HG03460 (cell line): ENCODE measurements around the gene TCFL5.

Source experiments
- ATAC-seq: cut with Tn5 transposase; IDR thresholded peaks from one replicate; pipeline ENCODE4 v1.9.1; 2021; ENCODE audit not compliant: unreplicated experiment

TCFL5 gene

DNA sequence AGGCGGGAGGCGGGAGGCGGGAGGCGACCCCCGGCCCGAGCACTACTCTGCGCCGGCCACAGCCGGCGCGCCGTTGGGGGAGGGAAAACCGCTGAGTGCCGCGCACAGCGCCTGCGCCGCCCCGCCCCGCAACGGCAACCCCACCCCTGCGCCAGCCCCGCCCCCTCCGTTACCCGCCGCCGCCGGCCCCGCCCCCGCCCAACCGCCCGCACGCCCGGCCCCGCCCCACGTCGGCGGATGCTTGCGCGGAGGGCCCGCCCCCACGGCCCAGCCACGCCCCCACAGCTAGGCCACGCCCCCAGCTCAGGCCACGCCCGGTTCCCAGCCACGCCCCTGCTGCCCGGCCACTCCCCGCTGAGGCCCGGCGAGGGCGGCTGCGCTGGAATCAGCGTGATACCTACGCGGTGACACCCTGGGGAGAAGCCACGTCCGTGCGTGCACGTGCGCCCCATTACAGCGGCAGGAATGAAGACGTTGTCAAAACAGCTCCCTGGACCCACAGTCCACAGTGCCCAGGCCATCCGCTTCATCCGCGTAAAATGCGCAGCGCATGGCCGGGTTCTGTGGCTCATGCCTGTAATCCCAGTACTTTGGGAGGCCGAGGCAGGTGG is at the start of gene TCFL5:
Gene TCFL5 (minus strand): TSS at position 97 of the 611 bp plus-strand sequence. CDS start 152 bp downstream, outside the sequence.
- ATAC-seq, result peak; percentile 62

DNA sequence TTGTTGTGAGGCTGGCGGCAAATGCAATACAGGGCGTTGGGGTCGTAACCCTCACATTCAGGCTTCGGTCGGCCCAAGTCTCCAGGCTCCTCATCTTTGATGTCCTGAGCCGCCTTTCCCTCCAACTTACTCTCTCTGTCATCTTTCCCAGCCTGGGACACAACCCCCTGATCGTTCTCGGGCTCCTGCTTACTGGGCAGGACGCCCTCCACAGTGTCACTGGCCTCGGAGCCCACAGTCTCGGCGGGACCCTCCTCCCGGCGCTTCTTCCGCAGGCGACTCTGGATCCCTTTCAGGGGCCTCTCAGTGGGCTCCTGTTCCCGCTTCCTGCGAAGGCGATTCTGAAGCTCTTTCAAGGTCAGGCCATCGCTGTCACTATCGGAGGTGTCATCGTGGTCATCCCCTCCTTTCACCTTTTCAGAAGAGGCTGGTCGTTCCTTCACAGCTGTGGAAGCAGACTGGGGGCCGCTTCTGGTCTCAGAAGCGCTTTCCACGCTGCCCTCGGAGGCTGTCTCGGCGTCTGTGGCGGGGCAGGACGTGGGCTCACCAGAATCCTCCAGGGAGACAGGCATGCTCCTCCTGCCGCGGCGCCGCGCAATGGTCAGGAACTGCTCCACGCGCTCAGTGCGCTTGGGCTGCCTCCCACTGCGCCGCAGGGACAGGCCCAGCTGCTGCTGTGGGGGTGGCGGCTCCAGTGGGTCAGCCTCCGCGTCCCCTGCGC is 49.3 kb upstream of the TCFL5 start:
- ATAC-seq, result no peak

DNA sequence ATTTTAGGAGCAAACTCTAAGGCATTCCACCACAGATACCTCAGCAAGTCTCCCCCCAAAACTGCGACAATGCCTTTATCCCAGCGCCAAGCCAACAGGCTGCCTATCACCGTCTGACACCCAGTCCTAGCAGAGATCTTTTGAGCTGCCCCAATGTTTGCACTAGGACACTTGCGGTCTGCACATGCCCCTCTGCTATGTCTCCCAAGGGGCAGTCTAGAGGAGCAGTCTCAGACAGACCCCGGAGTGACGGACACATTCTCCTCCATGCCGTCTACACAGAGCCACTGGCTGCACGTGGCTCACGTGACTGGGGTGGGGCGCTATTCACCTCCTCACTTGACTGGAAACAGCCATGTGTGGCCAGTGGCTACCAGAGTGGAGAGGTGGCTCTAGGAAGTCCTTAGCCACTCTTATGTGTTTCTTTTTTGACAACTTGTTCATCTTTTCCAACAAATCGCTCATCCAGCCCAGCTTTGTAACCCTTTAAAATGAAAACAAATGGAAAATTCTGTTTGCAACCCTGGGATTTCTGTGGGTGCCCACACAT is 48.7 kb upstream of the TCFL5 start:
- ATAC-seq, result no peak

DNA sequence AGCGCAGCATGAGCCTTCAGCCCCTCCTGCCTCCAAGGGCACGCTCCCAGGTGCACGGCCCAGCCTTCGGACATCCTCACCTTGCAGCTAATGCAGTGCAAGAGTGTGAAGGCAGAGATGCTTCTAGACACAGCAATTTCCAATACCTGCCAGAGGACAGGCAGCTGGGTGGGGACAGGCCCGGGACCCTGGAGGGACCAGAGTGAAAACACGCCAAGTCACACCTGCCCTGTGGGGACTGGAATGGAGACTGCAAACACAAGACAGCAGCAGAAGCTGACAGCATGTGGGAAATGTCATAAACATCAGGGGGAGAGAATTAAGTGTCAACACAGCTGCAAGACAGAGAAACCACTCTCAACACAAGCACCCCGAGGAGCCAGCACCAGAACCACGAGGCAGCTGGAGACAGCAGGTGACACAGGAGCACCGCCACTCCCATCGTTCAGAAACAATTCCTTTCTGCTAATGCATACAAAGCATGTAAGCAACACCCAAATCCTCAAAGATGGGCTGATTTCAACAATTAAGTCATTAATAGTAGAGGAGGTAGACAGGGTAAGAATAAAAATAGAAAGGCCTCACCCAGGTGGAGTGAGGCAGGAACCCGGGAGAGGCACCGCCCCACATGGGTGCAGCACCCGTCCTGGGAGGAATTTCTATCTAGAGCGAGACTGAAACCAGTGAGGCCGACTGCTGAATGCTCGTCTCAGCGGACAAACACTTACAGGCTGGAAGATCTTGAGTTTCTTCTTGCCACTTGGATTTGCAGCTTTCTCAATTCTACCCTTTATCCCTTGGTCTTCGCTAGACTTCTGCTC is 47.6 kb upstream of the TCFL5 start:
- ATAC-seq, result no peak

DNA sequence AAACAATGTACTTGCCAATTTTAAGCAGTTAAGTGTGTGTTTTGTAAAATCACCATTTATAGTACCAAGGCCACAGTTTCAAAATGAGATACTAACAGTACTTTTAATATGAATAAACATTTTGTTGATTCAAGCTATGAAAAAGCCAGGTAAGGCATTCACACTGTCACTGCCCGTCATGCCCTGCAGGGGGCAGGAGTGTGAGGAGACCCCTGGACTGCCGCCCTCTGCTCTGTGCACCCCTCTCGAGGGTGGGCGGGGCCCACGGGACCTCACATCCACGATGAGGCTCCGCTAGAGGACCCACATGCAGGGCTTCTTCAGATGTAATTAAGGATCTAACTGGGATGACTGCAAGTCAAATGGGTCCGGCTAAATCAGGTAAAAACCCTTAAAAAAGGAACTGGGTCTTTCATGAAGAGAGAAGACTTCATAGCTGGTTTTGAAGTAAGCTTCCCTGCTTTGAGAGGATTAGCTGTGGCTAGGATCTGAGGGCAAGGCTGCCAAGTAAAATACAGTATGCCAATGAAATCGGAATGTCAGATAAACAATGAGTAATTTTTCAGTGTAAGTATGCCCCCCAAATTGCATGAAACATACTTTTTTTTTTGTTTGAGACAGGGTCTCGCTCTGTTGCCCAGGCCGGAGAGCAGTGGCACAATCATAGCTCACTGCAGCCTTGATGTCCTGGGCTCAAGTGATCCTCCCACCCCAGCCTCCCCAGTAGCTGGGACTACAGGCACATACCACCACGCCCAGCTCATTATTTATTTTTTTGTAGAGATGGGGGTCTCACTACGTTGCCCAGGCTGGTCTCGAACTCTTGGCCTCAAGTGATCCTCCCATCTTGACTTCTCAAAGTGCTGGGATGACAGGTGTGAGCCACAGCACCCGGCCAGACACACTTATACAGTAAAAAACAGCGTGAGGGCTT is 46.0 kb upstream of the TCFL5 start:
- no peak for ATAC-seq

DNA sequence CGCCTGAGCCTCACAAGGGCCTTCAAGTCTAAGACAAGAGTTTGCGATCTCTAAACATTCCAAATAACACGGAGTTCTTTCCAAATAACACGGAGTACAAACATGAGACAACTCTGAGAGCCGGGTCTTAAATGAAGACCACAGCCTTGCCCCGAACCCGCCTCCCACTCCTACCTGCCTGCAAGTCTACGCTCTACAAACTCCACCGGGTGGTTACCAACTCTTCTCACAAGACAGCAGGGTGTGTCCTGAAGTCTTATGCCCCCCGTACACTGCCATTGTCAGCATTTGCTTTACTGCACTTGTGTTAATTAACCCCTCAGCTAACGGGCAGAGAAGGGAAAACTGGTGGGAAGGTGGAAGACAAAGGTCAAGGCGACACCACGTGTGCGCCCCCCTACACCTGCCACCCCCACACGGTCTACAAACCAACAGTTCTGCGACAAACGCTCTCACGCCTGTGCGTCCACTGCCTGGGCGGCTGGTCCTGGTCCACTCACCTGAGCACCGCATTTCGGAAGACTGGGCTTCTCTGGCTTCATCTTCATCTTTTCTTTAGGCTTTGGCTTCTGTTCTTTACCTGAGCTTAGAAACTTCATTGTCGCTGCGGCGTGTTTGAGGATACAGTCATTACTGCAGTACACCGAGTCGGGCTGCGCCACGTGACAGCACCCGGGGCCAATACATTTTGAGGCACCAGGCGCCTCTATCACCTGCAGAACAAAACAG is 45.2 kb upstream of the TCFL5 start:
- ATAC-seq, result no peak

DNA sequence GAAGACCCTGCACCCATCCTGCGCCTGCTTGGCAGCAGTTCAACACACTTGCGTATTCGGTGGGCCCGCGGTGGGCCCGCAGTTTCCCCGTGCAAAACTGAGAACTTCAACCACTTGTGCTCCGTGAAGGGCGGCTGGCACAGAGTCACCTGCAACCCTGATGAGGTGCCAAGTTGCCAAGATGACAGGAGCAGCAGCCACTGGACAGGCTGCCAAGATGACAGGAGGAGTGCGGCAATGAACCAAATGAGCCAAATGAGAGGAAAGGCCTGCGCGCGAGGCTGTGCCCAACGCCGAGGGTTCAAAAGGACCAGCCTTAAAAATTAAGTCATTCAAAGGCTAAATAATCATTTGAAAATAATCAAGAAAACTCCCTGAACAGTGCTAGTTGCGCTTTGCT is 44.6 kb upstream of the TCFL5 start:
- no peak for ATAC-seq

DNA sequence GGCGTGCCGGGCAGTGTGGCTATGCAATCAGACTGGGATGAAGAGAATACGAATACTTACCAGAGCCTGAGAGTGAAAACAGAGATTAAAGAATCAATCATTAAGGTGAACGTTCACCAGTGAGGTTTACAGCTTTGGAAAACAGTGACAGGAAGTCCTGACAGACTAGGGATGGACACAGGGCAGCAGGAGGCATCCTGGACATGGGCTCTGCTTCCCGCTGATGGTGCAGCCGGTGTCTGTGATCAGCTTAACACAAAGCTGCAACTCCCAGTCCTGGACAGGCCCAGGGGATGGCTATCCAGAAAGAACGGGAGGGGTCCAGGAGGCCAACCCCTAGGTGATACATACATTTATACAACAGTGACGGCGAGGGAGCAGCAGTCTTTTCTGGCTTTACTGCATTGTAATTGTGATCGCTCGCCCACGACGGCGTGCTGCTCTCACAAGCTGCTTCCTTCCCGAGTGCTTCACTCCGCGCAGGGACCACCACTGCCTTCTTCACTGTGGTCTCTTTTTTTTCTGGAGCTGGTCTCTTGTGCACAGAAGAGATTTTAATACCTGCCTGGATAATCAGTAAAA is 44.0 kb upstream of the TCFL5 start:
- ATAC-seq, result no peak

DNA sequence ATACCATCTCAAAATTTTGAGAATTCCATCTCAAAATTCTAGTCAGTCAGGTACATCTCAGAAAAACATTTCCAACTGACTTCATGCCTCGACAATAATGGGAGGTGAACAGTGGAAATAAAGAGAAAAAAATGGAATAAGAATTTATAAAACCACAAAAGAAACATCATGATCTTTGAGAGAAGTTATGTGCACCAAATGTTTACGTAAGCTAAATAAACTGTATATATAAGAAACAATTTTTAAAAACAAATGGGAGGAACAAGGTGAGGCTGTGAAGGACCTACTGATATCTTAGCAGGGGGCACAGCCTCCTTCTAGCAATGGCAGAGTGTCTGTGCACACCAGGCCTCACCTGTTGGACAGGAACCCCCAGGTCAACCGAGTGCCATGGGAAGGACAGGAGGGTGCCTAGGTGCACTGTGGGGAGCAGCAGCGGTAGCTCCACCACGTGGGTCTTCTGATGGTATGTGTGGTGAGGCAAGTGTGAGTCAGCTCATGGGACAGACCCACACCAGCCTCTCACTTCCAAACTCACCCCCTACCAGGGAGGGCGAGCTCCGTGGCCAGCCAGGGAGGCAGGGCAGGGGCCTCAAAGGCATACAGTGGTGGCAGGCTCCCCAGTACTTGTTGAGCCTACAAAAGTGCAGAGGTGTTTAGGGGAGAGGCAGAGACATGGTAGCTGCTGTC is 41.4 kb upstream of the TCFL5 start:
- no peak for ATAC-seq

DNA sequence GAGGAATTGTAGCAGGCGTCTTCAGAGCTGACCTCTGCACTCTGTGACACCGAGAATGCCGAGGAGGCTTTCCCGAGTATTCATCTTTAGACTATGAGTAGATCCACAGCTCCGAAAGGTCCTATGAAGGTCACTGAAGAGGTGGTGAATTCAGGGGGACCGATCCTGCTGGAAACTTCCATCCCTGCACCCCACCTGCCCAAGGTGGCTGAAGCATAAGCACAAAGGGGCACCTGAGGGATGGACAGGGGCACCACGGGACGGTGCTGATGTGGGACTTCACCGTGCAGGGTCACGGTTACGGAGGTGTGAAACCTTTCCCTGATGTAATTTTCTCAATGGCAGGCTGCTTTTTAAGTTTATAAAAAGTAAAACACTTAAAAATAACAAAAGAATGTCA is 40.3 kb upstream of the TCFL5 start:
- ATAC-seq, result no peak

DNA sequence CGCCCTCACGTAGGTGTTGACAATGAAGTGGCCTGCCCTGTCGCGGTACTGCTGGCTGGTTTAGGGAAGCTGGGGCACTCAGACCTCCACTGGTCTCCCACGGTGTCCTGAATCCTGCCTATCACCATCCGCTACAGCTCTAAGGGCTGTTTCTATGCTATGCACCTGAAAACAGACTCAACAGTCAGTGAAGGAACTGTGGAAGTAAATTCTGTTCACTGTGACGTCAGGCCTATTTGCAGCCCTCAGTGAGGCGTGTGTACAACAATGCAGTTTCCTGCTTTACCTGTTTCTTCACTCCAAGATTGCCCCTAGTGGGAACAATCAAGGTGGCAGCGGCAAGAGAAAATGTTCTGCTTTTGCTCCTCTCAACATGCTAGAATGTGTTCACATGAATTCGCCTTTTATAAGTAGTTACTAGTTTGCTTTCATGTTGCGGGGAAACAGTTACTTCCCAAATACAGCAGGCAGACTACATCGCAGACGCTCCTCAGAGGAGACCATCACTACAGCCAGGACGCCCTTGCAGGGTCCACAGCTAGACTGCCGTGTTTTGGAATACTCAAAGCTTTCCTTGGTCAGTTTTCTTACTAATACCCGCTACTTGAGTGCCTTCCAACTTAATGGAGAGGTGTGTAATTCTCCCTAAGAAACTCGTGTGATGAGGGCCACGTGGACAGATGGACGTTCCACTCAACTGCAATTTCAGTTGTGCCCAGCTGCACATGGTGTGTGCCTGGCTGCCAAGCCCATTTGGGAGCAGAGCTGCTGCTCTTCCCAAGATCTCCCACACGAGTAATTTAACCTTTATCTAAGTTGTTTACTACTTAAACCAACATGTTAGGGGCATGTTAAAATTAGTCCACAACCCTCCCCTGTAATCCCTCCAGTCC is 39.3 kb upstream of the TCFL5 start:
- peak; percentile 28 for ATAC-seq

DNA sequence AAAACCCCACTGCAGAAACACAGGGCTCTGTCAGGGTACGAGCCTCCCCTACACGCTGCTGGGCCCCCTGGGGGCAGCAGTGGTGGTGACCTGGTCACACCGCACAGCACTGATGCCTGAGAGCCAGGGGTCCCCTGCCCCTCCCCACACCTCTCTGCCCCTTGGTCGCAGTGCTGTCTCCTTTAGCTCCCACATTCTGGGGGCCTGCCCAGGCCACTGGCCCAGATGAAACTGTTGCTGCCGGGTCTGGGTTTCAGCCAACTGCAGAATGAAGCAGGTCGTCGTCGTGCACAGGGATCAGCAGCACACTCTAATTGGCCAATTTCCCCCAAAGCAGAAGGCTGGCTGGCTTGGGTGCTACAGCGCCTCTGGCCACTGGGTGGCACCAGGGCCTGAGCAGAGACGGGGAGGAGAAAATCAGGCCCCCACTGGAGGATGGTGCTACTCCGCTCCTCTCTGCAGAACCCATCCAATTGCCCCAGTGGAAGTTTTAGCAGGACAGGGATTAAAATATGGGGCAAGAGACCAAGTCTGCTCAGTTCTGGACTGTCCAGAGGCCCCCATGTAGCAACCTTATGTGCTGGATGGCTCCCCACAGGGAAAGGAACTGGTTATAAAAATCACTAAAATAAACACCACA is 38.5 kb upstream of the TCFL5 start:
- peak; percentile 82 for ATAC-seq

DNA sequence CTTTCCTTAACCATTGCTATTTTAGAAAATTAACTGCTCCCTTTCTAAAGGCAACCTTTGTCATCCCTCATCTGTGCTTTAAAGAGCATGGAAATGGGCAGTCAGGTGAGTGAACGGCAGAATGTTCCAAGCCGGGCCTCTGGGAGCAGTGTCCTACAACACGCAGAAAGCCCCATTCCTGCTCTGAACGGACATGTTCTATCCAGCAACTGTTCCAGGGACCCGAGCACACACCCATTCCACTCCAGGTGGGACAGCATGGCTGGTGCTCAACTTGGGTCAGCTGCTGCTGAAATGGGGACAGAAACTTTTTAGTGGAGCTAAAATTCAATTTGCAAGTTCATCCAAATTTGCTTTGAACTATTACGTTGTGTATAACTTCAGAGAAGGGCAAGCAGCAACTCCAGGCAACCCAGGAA is 38.0 kb upstream of the TCFL5 start:
- ATAC-seq, result no peak

DNA sequence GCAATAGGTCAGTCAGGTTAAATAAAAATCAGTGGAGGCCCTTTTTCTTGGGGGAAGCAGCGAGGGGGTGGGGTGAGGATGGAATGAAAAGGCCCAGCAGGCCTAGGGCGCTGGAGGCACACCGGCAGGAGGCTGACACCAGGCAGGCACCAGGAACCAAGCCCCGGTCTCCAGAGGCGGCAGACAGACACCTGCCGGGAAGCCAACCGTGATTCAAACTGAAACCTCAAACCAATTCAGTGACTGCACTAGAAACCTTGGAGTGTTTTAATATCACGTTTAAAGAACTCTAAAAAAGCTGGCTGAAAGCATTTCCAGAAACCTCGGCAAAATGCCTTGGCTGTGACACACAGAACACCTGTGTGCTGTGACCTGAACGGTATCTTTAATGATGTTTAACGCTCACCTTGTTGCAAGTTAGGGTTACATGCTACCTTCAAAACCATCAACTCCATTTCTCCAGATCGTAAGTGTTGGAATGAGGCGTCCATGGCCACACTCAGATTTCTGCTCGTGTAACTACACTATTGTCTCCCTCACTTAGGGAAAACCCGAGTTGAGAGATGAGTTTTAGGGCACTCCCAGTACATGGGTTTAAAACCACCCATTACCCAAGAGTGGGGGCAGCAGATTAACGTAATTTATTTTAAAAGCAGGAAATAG is 37.5 kb upstream of the TCFL5 start:
- no peak for ATAC-seq

DNA sequence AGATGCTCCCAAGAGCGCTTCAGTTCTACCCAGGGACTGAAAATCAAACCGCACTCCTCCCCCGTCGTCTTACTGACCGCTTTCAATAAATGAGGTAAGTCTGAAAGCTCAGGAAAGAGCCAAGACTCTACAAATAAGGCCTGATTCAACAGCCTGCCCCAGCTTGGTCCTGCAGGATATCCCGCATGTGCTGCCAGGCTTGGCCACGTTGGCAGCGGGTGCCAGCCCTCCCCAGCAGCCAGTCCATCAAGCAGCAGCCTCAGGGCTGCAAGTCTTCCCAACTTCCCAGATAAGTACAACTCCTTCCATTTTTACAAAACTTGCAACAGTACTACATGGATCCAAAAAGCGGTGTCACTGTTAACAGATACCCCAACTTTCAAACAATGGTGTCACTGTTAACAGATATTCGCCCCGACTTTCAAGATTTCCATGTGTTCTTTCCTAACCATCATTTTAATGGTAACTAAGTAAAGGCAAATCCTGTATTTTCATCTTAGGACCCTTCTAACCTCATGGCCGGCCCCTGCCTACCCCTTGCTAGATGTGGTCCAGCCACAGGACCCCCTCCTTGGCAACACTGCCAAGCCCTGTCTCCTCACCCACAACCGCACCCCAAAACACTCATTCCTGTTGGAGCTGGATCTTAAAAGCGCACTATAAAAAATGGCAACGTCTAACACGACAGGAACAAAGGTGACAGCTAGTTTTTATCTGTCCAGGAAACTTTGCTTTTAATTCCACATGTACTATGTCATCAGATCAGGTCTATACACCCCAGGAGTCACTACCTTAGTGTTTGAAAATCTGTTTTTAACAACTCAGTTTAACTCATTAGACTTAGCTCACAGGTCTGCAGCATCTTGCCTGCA is 36.7 kb upstream of the TCFL5 start:
- no peak for ATAC-seq

DNA sequence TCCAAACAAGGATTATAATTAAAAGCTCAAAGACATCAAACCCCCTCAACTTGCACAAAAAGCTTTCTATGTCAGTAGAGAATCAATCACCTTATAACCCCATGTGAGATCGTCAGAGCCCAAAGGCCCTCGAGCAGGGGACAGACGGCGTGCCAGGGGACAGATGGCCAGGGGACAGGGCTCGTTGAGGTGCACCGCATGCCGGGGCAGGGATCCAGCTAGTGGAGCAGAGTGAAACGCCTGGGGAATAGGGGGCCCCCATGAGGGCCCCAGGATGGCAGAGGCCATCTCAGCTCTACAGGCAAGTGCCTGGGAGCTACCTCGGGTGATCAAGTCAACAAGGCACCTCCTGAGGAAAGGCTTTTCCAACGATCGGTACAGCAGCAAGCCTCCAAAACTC is 36.0 kb upstream of the TCFL5 start:
- no peak for ATAC-seq
